Frontal cortex (tissue), 4 donors: ENCODE results near the gene ROPN1. TPM values are rescaled to one million over a fixed set of nuclear protein-coding genes. Genes with fewer than 3 reads are reported as not detected.
A peak's percentile ranks its signal among the peaks of the same experiment; 100 is the strongest.
"Not testable (repeated sequence)": the region's sequence is repeated elsewhere in the genome, so short reads cannot be mapped to it uniquely, and the experiment has no call there.

Experiments
- DNase-seq, 2 donors: peaks; one replicate each; pipeline ENCODE4 v3.0.0; 2012; ENCODE audit warnings: low spot score in 2 of 2
- FAIRE-seq: peaks from 2 replicates; lab custom pipeline; 2012; peaks lifted over from hg19 to GRCh38; lab: Jason Lieb, UNC
- total RNA-seq: library from RNA; depleted of rRNA; stranded (reverse); fragments of >200 nt; gene quantifications from one replicate; pipeline ENCODE4 v1.2.3, GENCODE V29; 2014
- donor health status: control.
- donor health status: control.
- donor health status: control.

ROPN1 gene
- not detected for total RNA-seq

DNA sequence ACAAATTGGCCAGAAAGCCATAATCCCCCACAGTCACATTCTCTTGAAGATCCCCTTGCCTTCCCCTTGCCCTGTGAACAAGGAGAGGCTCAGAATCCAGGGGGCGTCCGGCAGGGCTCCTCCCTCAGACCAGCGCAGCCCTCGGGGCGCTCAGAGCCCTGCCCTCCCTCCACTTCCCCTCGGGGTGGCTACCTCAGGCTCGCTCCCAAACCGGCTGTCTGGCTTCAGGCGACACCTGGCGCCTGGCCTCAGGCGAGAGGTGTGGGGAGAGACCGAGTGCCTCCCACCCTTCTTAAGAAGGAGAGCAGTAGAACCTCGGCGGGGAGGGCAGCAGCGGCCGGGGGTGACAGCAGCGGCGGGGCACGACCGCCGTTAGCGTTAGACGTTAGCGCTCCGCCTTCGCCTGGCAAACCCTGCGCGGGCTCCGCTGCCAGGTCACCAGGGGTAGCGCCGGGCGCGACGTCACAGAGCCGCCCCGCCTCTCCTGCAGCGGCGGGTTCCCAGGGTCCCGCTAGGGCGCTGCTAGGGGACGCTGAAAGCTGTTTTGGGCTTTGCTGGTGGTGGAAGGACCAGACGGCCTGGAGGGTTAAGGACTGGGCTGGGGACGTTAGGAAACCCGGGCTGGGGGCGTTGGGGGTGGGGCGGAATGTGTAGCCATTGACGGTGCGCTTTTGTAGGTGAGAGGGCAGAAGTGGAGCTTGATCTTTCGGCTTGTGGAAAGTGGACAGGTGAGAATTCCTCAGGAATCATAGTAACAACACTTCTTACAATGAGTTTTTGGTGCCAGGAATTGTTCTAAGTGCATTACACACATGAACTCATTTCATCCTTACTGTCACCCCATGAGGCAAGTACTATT is at the start of gene ROPN1:
Gene ROPN1, minus strand, starts transcription at position 395 of the 859 bp plus-strand sequence. CDS start 11,643 bp downstream, outside the sequence.
- DNase-seq, FAIRE-seq: not testable (repeated sequence)

GRCh38 chr3:124041553-124041952 is 49.6 kb upstream of the ROPN1 start:
- no peak for FAIRE-seq
- DNase-seq, result no peak

- FAIRE-seq (no peak), DNase-seq (no peak)
Observed at GRCh38 chr3:124037326-124037725, 45.4 kb upstream of the ROPN1 start.

GRCh38 chr3:124036214-124036613 is 44.3 kb upstream of the ROPN1 start:
- not testable (repeated sequence) for FAIRE-seq, DNase-seq

DNA sequence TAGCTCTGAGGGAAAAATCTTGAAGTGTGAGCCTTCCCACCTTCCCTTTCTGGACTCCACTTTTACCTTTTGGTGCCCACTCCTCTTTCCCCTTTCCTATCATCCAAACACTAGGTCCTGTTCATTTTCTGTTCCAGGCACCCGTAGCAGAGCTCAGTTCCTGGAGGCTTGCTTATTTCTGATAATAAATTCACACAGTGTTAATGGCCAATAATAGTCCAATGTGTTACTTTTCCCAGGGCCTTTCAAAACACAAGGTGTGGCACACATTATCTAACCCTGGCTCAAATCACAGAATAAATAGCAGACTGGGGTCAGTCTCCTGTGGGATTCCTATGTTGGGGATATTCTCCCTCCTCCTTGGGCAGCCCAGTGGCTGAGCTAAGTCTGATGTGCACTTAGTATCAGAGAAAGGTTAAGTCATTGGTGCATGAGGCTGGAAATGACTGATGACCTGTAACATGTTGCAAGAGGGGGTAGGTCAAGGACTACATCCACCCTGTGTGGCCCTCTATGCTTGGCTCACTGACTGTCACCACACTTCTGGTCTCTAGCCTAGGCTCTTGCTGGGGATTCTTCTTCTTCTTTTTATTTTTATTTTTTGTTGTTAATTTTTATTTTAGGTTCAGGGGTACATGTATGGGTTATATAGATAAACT is 43.7 kb upstream of the ROPN1 start:
- FAIRE-seq (no peak), DNase-seq (no peak)

DNA sequence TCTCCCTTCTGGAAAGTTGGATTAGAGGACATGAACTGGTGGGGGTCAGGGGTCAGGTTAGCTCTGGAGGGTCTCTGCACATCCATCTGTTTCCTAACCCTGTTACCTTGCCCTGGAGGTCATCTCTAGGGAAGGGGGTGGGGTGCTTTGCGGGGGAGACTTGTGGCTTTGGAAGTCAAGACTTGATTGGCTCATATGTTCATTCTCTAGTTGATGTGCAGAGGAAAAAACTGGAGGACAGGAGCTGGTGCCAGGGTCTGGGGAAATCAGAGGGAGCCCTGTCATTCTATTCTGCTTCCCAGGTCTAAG is 42.9 kb upstream of the ROPN1 start:
- DNase-seq (no peak), FAIRE-seq (no peak)

DNA sequence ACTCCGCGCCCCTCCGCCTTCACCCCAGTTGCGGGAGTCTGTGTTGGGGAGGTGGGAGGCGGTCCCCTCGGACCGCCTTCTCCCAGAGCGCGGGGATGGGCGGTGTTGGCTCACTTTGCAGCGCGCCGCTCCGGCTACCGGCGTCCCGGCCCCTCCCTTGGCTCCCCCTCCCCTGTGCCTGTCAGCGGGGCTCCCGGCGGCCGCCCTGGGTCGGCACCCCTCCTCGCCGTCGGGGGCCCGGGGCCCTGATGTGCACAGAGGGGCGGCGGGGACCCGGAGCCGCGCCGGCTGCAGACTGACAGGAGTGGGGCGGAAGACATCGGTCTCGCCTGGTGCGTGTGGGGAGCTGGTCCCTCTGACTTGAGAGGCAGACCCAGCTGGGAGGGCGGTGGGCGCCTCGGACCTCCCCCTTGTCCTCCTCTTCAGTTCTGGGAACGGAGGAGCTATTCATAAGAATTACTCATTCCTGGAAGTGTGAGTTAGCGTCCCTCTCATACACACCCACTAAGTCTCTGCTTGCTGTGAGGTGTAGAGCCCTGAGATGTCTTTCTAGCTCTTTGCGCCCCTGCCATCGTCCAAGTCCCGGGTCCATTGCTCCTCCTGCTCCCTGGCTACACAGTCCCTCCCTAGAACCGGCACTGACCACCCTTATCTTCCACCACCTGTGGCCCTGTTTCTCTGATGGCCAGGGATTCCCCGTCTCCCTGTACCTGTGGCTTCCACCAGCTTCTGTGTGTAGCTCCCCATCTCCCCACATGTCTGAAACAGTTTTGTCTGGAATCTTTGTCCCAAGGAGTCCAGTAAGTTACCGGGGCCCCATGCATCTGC is 42.3 kb upstream of the ROPN1 start:
- peak; percentile 29 to 39 for DNase-seq
- FAIRE-seq, result no peak

- no peak for FAIRE-seq
- DNase-seq, result peak; percentile 32 to 36
Observed at GRCh38 chr3:124033360-124034015, 41.6 kb upstream of the ROPN1 start, which contains the start of gene KALRN. TSS of gene KALRN (plus strand) at chr3:124033369.

DNA sequence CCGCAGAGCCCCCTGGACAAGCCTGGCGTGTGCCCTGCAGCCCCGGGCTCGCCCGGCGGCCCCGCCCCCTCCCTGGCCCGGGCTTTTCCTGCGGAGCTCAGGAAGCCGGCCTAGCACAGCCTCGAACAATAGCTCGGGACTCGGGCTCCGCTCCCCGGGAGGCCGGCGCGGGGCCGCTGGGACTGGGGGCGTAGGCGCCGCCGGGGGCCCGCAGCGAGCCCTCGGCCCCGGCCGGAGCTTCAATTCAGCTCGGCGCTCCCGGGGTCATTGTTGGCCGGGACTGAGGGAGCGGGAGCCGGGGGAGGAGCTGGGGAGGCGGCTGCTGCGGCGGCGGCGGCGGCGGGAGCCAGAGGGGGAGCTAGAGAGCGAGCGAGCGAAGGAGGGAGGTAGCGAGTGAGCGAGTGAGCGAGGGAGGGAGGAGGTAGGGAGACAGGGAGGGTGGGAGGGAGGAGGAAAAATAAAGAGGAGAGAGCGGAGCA is 41.0 kb upstream of the ROPN1 start:
- FAIRE-seq (no peak), DNase-seq (peak; percentile 87)

- DNase-seq, result peak; percentile 38 to 57
- no peak for FAIRE-seq
Observed at GRCh38 chr3:124032311-124032880, 40.5 kb upstream of the ROPN1 start.

DNA sequence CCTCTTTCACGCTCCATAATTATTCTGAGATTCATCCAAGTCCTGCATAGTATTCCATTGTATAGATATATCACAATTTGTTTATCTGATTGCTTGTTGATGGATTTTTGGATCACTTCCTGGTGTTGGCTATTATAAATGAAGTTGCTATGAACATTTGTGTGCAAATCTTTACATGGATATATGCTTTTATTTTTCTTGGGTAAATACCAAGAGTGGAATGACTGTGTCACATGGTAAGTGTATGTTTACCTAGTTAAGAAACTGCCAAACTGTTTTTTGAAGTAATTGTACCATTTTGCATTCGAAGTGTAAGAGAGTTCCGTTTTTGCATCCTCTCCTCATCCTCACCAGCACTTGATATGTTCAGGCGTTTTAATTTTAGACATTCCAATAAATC is 34.6 kb upstream of the ROPN1 start:
- no peak for DNase-seq
- FAIRE-seq, result no peak

GRCh38 chr3:124023531-124023930 is 31.6 kb upstream of the ROPN1 start:
- not testable (repeated sequence) for DNase-seq, FAIRE-seq

- DNase-seq (no peak), FAIRE-seq (no peak)
Observed at GRCh38 chr3:124019291-124019690, 27.4 kb upstream of the ROPN1 start.

- FAIRE-seq, result not testable (repeated sequence)
Observed at GRCh38 chr3:124017502-124017901, 25.6 kb upstream of the ROPN1 start.

DNA sequence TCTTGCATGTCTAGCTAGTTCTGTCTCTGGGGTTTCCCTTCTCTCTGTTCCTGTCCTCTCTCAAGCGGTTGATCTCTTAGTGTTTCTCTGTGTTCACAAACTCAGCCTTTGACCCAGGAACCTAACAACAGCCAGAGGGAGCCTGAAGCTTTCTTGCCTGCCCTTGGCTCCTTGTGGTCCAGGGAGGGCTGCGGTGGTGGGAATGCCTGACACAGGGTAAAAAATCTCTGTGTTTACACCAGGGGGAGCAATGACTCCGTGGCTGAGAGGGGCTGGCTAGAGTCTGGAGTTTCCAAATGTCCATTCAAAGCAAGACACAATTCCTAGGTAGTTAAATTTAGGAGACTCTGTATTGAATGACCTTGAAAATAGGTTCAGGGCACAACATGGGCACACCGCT is 24.6 kb upstream of the ROPN1 start:
- DNase-seq, result not testable (repeated sequence)
- FAIRE-seq, result peak; percentile 61

More at GRCh38 chr3:124017502-124017901, 25.6 kb upstream of the ROPN1 start:
- DNase-seq, result not testable (repeated sequence)

DNA sequence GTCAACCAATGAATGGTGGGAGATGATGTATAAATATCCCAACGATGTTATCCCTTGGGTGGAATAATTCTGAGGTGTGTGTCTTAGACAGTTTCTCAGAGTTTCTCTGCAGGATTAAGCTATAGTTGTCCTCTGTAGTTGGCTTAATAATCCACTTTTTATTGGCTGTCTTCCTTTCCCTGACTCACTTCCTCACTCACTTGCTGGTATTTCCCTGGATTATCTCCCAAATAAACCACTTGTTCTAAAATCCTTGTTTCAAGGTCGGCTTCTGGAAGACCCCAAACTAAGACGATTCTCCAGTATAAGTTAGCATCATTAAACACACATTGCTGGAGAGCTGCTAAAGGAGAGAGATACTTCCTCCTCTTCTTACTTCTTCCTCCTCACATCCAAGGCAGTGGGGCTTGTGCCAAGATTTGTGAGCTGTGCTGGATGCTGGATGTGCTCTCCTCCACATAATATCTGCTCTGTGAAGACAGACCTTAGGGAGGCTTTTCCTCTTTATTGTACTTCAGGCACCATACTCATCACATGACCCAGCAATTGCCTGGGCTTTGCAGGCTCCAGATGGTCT is 22.5 kb upstream of the ROPN1 start:
- no peak for DNase-seq

GRCh38 chr3:124008321-124008720 is 16.4 kb upstream of the ROPN1 start:
- DNase-seq, FAIRE-seq: not testable (repeated sequence)

More for the DNA sequence above, 22.5 kb upstream of the ROPN1 start:
- no peak for FAIRE-seq

GRCh38 chr3:124007186-124007585 is 15.3 kb upstream of the ROPN1 start:
- DNase-seq (no peak), FAIRE-seq (no peak)
